IPS-11a (cell line): ENCODE results near the gene MFSD6.
"Not testable (repeated sequence)": the region's sequence is repeated elsewhere in the genome, so short reads cannot be mapped to it uniquely, and the experiment has no call there.

Experiments used
- H3K4me3 ChIP-seq: one replicate; pipeline ENCODE4 v1.5.1; 2013; ENCODE audit warnings: low read depth, low read length, control low read depth

MFSD6 gene

DNA sequence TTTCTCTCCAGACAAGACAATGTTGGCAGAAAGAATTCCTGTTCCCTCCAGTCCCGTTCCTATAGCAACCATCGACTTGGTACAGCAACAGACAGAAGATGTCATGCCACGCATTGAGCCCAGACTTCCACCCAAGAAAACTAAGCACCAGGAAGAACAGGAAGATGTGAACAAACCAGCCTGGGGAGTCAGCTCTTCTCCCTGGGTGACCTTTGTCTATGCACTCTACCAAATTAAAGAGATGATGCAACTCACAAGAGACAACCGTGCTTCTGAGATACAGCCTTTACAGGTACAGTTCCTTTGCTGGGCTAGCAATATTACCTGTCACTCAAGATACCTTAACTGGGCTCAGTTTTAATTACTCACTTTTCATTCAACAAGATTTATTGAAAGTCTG lies 89.3 kb downstream of the MFSD6 start:
- no peak overlapping the region for H3K4me3 ChIP-seq

DNA sequence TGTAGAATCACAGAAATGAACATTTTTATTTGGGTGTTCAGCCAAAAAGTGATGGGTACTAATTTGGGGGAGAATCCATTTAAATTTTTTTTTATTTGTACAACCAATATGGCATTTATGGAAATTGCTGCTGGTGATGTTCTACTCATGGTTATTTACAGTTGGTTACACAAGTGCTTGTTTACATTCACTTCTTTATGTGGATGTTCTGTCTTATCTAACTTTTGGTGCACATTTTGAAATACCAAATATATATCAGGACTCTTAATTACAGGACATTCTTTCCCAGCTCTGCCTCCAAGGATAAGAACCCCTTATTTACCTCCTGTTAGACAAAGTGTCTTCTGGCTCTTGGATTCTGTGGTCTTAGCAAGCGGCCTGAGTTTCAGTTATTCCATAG lies 91.1 kb downstream of the MFSD6 start:
- no peak overlapping the region for H3K4me3 ChIP-seq

DNA sequence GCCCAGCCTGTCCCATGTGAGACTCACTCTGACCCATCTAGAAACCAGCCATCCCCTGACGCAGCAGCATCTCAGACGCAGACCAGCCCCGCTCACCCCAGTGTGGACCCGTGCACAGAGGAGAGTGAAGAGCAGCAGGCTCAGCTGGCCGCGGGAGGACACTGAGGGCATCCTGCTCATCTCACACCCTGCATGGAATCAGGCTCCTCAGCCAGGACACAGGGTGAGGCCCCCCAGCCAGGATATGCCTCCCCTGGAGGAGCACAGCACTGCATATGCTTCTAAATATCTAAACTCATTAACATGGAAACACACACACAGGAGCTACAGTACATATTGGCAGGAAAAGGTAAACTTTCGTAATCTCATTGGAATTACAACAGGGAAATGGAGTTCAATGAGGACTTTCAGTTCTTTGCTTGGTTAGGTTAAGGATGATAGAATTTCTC lies 91.9 kb downstream of the MFSD6 start:
- no peak overlapping the region for H3K4me3 ChIP-seq

DNA sequence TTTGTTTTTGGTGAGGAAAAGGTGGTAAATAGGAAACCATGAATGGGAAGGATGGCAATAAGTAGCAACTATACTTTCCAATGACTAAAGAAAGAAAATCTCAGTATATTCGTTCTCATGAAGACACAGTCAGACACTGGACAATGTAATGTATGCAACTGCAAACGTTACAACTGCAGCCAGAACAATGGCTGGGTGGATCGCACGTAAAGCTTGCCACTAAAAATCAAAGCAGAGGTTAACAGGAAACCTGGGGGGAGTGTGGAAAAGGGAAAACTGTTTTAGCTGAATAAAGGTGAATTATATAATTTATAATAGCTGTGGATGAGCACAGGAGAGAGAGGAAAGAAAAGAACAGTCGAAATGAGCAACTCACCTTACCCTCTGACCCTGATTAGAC lies 93.1 kb downstream of the MFSD6 start:
- no peak overlapping the region for H3K4me3 ChIP-seq

DNA sequence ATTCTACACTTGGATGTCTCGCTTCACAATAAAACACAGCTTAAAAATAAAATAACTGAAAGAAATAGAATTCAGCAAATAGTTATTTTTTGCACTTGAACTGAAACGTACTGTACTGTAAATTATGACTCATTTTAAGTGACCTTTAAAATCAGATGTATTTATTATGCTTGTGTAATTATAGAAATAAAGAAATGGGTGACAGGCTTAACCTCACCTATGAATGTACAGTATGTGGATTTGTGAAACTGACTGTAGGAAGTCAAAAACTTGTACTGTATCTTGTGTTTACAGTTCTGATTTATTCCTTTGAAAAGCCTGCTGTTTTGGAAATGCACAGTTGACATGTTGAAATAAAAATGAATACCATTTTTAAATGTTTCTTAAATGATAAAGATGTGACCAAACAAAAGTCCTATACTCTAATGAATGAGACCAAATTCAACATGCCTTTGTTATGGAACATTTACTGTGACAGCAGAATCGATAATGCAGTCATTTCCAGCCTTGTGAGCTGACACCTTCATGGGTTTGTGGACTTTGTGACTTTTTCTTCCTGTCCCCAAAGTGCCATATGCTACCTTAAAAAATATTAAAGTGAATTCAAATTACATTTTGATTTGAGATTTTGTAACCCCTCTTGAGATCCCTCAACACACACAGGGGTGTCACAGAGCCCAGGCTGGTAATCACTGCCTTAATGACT lies 93.7 kb downstream of the MFSD6 start:
- no peak overlapping the region for H3K4me3 ChIP-seq

DNA sequence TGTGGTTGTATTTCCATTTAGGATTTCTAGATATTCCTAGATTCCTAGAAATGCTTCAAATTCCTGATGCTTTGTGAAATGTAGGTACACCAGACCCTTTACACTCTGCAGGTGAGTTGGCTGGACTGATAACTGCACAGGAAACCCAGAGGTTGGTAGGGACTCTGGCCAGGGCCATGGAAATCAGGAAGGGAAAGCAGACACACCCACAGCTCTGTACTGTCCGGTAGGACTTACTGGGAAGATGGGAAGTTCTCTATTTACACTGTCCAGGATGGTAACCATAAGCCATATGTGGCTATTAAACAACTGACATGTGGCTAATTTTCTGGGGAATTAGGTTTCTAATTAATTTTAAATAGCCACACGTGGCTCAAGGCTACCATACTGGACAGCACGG lies 94.9 kb downstream of the MFSD6 start:
- H3K4me3 ChIP-seq, result no peak overlapping the region

DNA sequence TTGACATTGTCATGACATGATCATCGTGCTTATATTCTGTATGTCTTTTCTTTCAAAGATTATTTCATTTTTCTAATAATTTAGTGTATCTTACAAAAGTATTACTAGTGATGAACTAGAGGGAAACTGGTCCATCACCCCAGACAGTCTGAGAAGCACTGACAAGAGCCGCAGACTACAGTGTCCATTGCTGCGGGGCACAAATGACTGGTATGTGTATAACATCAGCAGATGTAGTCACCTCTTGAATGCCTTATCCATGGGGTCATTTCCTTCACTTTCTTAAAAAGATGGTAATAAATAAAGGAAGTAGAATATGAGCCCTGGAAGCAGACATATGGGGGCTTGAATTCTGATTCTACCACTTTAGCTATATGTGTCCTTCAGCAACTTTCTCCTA lies 96.8 kb downstream of the MFSD6 start:
- H3K4me3 ChIP-seq, result no peak overlapping the region

DNA sequence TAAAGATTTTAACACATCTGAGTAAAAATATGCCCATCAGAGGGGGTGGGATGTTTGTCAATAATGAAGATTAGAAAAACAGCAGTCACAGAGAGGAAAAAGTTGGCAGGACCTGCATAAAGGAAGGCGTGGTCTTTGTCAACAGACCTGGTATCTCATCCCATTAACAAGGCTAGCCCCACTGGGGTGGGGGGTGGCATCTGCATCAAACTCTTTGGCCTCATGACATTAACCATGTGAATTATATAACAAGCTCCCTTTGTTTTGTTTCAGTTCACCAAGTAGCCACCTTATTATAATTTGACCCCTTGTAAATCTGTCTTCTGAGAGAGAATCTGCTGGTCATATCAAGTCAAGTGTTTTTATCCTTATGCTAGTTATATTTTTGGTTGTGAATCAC lies 97.5 kb downstream of the MFSD6 start:
- no peak overlapping the region for H3K4me3 ChIP-seq

DNA sequence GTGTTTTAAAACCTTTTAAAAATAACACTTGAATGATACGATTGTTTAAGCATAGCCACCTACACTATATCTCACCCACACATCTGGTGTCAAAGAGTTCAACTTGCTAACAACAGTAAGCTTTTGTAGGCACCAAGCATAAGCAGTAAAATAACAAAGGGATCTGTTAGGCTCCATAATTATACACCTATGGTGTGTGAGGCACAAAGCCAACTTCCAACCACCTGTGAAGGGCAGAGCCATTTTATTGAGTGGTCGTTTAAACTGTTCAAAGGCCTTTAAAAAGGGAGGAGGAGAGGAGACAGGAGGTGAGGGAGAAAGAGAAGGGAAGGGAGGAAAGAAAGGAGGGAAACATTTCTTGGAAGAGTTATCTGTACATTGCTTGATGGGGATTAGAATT lies 98.5 kb downstream of the MFSD6 start:
- H3K4me3 ChIP-seq, result no peak overlapping the region

DNA sequence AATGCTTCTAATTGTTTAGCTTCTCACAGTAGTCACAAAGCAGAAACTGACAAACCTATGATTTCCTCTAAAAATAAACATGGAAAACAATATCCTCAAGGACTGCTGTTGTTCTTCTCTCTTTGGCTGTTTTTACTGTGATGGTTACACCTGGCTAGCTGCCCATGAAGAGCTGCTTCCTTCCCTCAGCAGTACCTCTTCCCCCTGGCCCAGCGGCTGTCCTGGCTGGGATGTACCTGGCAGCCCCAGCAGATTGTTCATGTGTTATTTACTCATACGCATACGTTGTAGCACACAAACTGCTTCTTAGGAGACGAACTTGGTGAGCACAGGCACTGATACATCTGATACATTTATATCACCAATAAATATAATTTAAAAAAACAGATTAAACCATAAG lies 99.0 kb downstream of the MFSD6 start:
- no peak overlapping the region for H3K4me3 ChIP-seq

DNA sequence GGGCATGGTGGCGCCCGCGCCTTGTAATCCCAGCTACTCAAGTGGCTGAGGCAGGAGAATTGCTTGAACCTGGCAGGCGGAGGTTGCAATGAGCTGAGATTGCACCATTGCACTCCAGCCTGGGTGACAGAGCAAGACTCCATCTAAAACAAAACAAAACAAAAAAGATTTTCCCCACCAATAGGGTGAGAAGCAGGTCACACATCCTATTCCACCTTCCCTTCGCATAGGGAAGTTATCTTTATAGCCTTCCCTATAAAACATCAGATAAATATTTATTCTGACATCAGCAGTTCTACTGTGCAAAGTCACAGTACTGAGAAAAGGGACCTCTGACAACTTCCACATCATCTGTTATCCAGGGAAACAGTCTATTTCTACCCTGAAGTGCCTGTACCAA lies 101.7 kb downstream of the MFSD6 start:
- not testable (repeated sequence) for H3K4me3 ChIP-seq

DNA sequence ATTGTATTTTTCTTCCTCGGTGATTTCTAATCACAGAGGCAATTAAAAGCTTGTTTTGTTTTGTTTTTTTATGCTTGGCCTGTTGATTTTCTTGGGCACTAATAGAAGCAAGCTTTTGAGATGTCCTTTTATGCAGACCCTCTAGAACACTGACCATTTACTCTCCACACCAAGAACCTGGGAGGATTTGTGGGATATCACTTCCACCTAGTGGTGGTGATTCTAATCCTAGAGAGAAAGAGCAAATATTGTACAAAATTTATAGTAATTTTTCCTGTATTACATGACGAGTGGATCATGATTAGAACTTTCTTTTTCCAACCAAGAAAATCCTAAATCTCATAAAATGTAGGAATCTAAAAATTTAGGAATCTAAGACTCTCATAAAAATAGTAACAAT lies 102.9 kb downstream of the MFSD6 start:
- no peak overlapping the region for H3K4me3 ChIP-seq

DNA sequence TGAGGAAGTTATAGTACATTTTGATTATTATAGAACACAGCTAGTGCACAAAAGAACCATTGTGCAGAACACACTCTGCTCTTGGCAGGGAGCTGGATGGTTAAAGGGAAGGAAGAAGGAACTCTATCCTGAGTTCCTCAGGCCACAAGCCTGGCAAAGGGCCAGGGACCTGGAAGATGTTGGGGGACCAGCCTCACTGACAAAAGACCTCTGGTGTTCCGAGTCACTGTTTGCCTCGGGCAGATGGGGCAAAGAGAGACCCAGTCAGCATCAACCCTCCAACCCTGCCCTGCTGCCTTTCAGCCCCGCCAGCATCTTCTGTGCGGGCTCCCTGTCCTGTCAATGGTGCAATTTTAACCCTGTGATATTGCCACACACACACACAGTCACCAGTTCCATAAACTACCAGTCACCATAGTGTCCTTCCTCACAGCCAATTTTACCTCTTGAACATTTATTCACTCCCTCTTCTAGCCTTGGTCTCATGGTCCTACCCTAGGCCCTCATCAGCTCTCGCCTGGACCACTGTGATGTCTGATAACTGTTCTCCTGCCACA lies 104.5 kb downstream of the MFSD6 start:
- H3K4me3 ChIP-seq, result no peak overlapping the region

DNA sequence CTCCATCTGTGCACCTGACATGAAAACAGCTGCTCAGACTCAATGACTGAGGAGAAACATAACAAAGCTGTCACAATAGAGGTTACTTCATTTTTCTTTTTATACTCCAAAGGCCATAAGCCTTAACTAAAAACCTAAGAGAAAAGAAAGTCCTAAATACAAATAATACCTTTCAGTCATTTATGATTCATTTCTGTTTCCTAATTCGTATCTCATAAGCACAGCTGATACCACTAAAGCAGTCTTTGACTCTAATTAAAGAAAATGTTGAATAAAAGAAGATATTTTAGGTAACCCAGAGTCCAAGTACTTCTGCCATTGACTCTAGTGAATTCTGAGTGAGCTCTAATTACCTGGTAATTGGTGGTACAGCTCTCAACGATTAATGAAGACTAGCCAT lies 105.7 kb downstream of the MFSD6 start:
- no peak overlapping the region for H3K4me3 ChIP-seq

DNA sequence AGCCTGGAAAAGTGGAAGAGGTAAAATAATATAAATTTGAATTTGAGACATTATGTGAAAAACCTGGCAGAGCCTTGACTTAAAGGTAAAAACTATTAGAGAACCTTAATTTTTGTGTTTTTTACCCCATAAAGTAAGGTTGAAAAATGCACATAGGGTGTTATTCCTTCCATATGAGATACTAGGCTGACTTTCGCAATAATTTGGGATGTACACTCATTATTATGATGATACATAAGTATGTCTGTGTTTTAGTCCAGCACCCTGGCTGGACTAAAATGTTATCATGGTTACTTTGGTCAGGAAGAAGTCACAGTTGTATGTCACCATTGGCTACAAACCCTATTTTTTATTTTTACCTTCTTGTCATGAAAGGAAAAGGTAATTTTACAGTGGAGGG lies 106.5 kb downstream of the MFSD6 start:
- H3K4me3 ChIP-seq, result no peak overlapping the region

DNA sequence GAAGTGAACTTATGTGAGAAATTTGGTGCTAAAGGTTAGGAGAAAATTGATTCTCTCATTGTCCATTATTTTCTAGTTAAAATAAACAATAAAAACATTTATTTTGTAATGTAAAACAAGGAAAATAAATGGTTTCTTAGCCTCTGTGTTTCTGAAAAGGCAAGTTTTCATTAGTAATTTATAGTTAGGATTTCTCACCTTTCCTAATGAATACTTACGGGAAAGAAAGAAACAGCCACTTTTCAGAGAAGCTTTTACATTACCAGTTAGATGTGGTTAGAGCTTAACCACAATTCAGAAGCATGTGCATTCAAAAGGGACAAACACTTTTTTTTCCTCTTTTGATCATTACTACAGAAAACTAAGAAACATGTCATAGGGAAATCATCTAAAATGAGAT lies 107.5 kb downstream of the MFSD6 start:
- H3K4me3 ChIP-seq, result no peak overlapping the region

DNA sequence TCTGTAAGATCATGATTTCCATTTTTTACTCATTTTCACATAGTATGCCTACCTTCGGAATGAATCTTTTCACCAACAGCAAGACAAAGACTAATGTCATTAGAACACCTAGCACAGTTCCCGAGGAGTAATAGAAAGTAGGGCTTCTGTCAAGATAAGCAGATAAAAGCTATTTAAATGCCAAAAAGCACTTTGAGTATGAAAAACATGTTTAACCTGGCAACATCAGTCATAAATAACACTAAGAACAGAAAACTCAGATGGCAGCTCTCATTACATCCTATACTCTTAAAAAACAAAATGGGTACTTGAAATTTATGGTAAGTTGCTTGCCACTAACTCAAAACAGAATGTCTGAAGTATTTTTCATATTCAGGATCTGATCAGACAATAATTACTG lies 109.3 kb downstream of the MFSD6 start:
- H3K4me3 ChIP-seq, result no peak overlapping the region

DNA sequence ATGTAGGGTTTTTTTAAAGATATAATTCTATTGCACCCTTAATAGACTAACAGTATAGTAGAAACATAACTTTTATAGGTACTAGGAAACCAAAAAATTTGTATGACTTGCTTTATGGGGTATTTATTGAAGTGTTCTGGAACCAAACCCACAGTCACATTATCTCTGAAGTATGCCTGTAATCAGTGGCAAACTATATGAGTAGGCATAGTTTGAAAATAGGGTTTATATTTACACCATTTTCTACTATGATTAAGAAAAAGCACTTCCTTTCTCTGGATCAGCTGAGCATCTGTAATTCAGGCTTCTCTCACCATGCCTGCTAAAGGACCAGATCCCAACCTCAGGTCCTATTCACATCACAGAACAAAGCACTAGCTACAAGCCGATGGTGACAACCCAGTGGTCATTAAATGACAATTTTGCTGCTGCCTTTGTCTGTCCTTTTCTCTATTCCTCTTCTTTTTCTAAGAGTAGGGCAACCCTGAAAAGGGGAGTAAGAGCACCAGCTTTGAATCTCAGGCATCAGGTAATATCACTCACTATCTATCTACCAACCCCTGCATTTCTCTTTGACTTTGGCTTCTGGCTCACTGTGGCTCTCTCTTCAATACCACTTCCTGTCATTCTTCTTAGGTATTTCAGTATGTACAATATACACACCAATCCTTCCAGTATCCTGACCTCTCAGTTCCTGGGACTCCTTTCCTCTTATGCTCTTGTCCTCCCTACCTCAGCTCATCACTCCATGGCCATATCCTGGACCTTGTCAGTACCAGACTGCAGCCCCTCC lies 112.0 kb downstream of the MFSD6 start:
- no peak overlapping the region for H3K4me3 ChIP-seq

DNA sequence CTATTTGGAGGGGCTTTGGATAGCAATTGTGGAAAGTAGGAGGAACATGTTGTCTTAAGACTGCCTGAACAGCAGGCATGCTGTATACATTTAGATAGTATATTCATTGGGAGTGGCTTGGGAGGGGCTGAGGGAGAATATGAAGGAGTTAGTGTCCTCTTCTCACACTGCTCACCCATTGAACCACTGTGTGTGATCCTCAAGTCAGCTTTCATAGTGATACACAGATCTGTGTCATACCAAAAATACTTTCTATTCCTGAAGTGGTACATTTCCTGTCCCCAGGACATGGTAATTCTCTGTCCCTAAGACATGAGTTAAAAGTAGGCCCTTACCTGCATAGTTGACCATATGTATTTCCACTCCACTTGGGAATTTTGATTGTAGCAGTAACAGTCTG lies 116.8 kb downstream of the MFSD6 start:
- no peak overlapping the region for H3K4me3 ChIP-seq

DNA sequence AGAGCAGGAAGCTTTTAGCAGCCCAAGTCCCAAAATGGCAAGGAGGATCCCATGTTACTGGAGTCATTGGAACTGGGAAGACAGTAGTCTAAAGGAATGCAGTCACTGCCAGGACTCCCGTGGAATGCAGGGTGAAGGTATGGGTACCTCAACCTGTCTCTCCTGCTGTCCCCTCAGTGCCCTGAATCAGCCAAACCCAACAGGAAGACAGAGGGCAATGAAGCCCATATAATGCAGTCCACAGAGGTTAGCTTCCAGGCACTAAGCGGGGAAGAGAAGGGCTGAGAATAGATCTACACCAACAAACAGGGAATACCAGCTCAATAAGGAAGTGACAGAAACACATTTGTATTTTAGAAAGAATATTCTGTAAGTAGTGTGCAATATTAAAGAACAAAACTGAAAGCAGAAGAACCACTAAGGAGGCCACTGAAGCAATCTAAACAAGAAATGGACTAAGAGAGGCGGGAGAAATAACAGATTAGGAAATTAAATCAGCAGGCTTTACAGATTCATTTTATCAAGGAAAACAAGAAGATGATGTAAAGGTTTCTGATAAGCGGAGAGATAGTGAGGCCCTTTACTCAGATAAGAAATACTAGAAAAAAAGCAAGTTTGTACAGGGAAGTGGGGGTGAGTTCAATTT lies 118.1 kb downstream of the MFSD6 start:
- no peak overlapping the region for H3K4me3 ChIP-seq

DNA sequence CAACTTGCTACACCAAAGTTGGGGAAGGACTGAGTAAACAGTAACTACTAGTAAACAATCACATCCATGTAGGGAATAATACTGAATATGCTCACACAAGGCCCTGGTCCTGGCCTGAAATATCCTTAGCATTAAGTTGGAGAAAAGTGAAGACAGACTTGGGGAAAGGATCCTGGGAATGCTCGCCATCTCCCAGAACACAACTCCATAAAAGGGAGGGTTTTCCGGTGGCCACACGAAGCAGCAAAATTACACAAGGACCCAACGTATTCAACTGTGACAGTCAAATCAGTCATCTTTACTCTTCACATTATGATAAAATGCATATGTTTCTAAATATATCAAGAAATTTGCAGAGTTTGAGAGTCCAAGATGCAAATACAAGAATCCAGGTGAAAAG lies 119.1 kb downstream of the MFSD6 start:
- no peak overlapping the region for H3K4me3 ChIP-seq

DNA sequence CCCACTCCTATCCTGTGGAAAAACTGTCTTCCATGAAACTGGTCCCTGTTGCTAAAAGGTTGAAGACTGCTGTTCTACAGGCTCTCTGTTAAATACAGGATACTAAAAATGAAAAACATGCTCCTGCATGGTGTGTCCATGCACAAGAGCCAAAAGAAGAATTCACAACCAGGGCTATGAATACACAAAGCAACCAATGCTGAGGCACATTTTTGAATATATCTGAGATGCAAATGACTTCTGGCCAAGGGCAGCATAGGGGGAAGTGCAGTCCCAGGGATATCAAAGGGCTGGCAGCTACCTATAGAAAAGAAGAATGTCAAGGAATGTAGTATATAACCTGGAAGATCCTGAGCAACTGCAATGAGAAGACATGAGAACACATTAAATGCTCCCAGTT lies 119.8 kb downstream of the MFSD6 start:
- no peak overlapping the region for H3K4me3 ChIP-seq
